Right lobe of liver (tissue), 4 donors: Measurements from ENCODE around the gene CREB5.

Source experiments
- CTCF ChIP-seq, 4 donors: fragments of 200-600 bp in 3 of 4; fragments of 450-650 bp in 1 of 4; IDR thresholded peaks; one replicate each; pipeline versions ENCODE4 v1.5.1 to v1.8.0; 2016 to 2022; ENCODE audit warnings: antibody characterized with exemption in 4 of 4, mild to moderate bottlenecking in 2 of 4
- POLR2A ChIP-seq: fragments of 450-650 bp; IDR thresholded peaks from one replicate; pipeline ENCODE4 v1.6.1; 2017; ENCODE audit warnings: antibody characterized with exemption, mild to moderate bottlenecking
- donor health status: DM: no; HTN: no; CAD: no.
- donor health status: DM: no; HTN: no; CAD: no.
- donor health status: DM: no; HTN: yes; CAD: no.

- TF ChIP-seq CTCF (IDR thresholded peaks at IDR 0.05) (no peak), POLR2A (no peak)
These were observed 293.0 kb downstream of the CREB5 start for GRCh38 chr7:28705350-28705749.
